ENCODE results near the gene LYRM7.

LYRM7 gene

DNA sequence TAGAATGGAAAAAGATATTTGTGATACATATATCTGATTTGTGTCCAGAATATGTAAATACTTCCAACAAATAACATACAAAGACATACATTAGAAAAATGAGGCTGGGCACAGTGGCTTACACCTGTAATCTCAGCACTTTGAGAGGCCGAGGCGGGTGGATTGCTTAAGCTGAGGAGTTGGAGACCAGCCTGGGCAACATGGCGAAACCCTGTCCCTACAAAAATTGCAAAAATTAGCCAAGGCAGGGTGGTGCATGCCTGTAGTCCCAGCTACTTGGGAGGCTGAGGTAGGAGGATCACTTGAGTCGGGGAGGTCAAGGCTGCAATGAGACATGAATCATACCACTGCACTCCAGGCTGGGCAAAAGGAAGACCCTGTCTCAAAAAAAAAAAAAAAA lies 47.0 kb downstream of the LYRM7 start:
- in situ Hi-C loops (cut with HindIII; ENCODE audit: low sequenced_read_pairs), result no loop called here

DNA sequence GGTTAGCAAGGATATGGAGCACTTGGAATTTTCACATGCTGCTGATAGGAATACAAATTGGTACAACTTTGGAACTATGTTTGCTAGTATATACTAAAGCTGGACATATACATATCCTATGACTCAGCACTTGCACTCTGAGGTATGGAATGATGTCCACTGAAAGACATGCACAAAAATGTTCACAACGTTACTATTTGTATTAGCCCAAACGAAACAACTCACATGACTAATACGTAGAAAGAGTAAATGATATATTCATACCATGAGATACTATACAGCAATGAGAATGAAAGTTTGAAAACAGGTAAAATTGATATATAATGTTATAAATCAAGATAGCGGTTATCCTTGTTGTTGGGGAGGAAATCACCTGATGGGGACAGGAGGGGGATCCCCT lies 47.6 kb downstream of the LYRM7 start:
- in situ Hi-C loops (cut with HindIII; ENCODE audit: low sequenced_read_pairs), result no loop called here

DNA sequence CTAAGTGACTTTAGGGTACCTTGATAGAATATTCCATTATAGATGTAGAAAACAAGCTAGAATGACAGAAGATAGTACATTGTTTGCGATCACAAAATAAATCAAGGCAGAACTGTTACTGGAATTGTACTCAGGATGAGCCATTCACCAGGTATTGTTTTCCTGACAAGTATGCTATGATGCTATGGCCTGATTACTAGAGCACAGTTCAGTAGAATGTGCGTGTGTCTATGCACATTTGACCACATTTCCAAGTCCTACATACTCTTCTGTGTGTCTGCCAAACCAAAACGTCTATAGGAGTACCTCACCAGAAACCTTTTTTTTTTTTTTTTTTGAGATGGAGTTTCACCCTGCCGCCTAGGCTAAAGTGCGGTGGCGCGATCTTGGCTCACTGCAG lies 49.8 kb downstream of the LYRM7 start:
- in situ Hi-C loops (cut with HindIII; ENCODE audit: low sequenced_read_pairs), result no loop called here

DNA sequence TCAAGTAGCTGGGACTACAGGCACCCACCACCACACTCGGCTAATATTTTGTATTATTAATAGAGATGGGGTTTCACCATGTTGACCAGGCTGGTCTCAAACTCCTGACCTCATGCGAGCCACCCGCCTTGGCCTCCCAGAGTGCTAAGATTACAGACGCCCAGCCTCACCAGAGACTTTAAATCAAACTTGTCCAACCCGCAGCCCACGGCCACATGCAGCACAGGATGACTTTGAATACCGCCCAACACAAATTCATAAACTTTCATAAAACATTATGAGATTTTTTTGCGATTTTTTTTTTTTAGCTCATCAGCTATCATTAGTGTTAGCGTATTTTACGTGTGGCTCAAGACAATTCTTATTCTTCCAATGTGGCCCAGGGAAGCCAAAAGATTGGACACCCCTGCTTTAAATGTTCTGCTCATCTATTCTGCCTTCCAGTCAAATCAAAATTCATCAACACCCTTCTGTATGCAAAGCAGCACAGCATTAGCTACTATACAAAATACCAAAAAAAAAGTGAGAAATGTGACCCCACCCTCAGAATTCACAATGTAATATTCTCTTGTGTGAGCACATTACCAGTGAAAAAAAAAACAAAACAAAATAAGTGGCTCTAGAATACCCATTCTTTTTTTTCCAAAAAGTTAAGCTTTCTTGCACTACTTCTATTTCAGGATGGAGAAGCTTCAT lies 50.4 kb downstream of the LYRM7 start:
- in situ Hi-C loops (cut with HindIII; ENCODE audit: low sequenced_read_pairs), result no loop called here

DNA sequence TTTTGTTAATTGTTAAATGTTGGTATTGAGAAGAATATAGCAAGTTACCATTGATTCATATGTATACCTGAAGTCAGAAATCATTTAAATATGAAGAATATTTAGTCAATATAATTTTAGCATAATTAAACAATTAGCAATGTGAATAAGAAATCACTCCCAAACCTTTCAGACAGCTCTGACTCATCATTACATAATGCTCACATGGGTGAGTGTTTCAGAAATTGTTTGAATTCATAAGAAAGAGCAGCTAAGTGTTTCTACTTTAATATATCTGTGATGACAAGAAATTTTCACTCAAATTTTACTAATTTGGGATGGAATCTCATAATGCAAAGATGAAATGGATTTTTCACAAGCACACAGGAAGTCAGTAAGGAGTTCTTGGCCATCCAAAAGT lies 51.1 kb downstream of the LYRM7 start:
- in situ Hi-C loops (cut with HindIII; ENCODE audit: low sequenced_read_pairs), result no loop called here

DNA sequence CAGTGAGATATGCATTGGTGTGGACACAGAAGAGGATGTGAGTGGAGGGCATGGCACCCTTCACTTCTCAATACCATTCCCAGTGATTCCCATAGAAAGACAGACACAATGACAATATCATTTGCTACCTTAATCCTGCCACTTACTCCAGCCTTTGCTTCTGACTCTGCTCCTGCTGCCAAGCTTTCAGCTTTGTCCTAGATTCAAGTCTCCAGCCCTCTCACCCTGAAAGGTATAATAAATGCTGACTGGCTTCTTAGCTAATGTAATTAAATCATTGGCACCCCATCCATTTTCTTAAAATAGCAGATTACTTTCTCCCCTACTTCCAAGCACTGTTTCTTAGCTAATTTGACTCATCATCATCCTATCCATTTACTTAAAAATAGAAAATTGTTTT lies 52.0 kb downstream of the LYRM7 start:
- in situ Hi-C loops (cut with HindIII; ENCODE audit: low sequenced_read_pairs), result no loop called here

DNA sequence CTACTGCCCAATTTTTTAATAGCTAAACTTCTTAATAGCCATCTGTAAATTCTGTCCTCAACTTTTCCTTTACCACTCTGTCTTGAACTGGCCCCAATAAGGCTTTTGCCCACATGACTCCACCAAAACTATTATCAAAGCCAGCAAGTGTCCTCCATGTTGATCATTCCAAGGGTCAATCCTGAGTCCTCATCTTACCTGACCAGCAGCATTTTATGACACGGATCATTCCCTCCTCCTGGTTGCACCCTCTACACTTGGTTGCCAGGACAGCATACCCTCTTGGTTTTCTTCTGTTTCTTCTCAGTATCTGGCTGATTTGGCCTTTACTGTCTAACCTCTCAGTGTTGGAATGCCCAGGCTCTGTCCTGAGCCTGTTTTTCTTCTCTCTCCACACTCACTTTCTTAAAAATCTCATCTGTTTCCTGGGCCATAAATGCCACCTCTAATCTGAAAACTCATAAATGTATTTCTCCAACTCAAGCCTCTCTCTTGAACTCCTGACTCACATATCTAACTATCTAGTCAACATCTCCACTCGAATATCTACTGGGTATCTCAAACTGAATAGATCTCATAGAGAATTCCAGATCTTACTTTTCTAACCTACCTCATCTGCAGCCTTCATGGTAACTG lies 53.1 kb downstream of the LYRM7 start:
- in situ Hi-C loops (cut with HindIII; ENCODE audit: low sequenced_read_pairs), result no loop called here

DNA sequence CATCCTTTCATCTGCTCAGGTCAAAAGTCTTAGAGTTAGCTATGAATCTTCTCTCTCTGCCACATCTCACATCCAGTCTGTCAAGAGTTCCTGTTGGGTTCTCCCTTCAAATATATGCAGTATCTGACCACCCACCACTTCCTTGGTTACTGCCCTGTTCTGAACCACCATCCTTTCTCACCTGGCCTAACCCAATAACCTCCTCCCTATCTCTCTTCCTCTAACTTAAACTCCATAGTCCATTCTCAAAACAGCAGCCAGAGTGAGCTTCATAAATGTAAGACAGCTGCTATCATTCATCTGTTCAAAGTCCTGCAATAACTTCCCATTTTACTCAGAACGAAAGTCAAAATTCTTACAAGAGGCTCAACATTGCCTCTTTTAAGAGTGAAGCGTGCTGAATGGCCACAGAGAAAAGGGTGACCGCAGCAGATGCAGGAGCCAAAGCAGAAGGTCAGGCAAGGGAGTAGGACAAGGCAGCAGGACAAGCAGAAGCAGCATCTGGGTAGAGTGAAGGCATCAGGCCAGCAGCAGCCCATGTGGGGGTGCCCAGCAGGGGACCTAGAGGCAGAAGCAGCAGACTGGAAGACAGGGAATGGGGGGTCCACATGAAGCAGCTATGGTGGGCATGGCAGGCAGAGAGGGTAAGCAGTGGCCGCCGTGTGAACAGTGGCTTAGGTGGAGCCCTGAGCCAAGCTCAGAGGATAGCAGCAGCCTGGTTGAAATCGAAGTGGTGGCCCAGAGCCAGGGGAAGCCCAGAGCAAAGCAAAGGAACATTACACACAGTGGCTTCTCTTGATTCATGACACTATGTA lies 53.9 kb downstream of the LYRM7 start:
- in situ Hi-C loops (cut with HindIII; ENCODE audit: low sequenced_read_pairs), result no loop called here

DNA sequence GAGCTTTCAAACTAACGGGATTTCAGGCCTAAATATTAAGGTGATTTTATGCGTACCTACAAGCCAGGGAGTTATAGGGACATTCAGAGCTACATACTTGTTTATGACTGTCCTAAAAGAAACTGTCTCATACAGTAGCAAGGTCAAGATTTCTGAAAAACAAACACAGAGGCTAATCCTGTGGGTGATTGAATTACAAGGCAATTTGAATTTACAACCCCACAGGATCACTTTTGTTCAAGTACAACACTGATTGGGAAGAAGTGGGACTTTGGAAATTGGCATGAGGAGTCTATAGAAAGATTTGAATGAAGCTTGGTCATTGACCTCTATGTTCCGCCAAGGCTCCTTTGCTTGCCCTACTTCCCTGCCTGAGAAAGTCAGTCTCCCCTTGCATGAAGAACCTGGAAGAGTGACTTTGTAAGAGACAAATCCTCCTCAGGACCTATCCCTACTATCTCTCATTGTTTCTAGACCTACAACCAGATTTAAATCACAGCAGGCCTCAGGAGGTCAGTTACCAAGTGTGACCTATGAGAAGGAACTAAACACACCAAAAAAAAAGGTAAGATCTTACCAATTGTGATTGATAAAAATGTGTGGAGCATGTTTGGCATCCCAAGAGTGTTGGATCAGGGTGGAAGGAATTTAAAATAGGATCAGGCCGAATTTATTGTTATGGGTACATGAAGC lies 54.7 kb downstream of the LYRM7 start:
- in situ Hi-C loops (cut with HindIII; ENCODE audit: low sequenced_read_pairs), result no loop called here

DNA sequence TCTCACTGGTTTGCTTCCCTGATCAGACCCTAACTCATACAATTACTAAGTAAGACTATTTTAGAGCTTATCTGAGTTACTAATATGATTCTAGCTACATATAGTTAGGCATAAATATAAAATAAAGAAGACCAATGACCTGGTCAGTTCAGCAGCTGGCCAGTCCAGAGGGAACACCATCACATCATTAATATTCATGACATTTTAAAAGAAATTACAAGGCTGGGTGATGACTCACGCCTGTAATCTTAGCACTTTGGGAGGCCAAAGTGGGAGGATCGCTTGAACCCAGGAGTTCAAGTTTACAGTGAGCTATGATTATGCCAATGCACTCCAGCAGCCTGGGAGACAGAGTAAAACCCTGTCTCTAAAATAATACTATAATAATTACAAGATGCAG lies 56.2 kb downstream of the LYRM7 start:
- in situ Hi-C loops (cut with HindIII; ENCODE audit: low sequenced_read_pairs), result no loop called here

DNA sequence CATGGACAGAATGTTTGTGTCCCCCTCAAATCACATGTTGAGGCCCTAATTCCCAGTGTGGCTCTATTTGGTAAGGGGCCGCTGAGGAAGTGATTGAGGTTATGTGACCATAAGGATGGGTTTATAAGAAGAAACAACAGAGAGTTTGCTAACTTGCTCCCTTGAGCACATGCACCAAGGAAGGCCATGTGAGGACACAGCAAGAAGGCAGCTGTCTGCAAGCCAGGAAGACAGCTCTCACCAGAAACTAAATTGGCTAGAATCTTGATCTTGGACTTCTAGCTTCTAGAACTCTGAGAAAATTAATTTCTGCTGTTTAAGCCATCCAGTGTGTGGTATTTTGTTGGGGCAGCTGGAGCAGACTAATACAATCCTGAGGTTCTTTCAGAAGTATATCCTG lies 57.9 kb downstream of the LYRM7 start:
- in situ Hi-C loops (cut with HindIII; ENCODE audit: low sequenced_read_pairs), result no loop called here

DNA sequence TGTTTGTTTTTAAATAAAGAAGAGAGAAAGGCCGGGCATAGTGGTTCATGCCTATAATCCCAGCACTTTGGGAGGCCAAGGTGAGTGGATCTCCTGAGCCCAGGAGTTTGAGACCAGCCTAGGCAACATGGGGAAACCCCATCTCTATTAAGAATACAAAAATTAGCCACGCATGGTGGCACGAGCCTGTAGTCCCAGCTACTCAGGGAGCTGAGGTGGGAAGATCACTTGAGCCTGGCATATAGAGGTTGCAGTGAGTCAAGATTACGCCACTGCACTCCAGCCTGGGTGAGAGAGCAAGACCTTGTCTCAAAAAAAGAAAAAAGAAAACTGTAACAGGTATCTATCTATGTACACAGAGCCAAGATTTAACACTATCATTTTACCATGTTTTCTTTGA lies 58.9 kb downstream of the LYRM7 start:
- in situ Hi-C loops (cut with HindIII; ENCODE audit: low sequenced_read_pairs), result no loop called here

DNA sequence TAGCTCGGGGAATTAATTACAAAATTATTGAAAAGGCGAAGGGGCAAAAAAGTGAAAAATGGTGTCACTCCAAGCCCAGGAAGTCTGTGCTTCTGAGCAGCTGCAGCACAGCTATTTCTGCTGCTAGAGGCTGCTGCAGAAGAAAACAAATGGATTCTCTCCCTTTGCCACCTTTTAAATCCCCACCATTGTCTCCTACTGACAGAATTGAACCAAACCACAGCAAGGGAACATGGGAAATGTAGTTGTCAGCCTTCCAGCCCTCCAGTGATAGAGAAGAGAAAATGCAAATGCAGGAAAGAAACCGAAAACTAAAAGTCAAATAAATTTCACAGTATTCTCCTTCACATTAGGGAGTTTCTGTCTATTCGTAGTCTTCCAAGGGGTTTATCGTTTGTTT lies 59.7 kb downstream of the LYRM7 start:
- in situ Hi-C loops (cut with HindIII; ENCODE audit: low sequenced_read_pairs), result no loop called here

DNA sequence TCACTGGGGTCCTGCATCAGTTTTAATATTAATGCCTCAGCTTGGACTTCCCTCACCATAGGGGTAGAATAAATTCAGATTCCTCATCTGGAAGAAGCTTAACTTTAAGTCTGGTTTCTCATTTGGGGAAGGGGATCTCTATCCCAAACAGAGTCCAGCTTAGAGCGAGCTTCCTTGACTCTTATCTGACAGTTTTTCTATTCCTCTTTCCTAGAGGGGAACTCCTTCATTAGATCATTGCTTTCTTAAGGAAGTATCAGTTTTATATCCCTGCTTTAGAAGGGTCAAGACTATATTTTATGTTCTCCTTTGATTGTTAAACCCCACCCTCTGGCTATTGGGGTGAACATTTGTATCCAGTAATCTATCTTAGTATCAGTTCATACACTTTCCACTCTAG lies 68.9 kb downstream of the LYRM7 start:
- in situ Hi-C loops (cut with HindIII; ENCODE audit: low sequenced_read_pairs), result no loop called here

DNA sequence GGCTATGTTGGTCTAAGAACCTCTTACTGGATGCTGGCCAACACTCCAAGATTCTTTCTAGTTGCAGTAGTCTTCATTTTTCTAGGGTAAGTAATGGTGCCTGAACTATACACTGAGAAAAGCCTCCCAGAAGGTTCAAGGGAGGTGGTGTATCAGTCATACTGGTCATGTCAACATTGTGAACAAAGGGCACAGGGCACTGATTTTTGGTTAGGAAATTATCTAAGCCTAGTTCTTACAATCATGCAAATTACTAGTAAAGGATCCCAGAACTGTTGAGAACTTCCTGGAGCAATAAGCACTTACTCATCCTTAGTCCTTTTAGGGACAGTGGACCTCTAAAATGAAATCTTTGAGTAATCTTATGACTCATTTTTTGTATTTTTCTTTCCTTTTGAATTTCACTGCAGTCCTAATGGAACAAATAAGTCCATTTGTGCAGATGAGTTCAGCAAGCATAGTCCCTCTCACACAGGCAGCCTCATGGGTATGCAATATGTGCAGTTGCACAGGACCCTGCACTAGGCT lies 72.0 kb downstream of the LYRM7 start:
- in situ Hi-C loops (cut with HindIII; ENCODE audit: low sequenced_read_pairs), result no loop called here

DNA sequence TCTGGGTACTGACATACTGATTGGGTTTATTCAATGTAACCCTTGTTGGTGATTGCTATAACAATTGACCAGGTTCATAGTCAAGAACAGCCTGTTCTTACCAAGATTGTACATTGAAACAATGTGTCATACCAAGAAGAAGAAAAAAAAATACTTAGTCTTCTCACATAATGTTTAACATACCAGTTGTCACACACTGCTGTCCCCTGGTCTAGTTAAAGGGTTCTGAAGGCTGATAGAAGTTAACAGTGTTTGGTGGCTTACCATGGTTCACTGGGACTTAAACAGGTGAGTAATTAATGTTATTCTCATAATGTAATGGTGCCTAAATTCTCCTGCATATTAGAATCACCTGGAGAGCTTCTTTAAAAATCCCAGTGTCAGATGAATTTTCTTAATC lies 74.6 kb downstream of the LYRM7 start:
- in situ Hi-C loops (cut with HindIII; ENCODE audit: low sequenced_read_pairs), result no loop called here

DNA sequence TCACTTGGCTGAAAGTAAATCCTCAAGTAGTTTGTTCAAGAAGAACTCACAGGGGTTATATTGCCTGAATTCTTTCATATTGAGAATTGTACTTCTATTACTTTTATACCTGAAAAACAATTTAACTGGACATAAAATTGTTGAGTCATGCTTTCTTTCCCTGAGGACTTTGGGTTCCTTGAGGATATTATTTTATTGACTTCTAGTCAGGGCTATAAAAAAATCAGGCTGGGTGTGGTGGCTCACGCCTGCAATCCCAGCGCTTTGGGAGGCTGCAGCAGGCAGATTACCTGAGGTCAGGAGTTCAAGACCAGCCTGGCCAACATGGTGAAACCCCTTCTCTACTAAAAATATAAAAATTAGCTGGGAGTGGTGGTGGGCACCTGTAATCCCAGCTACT lies 75.2 kb downstream of the LYRM7 start:
- in situ Hi-C loops (cut with HindIII; ENCODE audit: low sequenced_read_pairs), result no loop called here

DNA sequence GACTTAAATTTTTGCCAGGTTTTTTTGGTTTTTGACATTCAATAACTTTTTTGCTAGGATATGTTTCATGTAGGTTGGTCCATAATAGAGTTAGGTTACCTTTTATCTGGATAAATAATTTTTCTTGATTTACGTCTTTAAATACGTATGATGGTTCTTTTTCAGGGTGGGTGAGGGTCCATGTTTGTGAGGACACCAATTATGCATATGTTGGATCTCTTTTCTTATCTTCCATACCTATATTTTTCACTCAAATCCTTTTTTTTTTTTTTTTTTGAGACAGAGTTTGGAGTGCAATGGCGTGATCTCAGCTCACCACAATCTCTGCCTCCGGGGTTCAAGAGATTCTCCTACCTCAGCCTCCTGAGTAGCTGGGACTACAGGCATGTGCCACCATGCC lies 75.8 kb downstream of the LYRM7 start:
- in situ Hi-C loops (cut with HindIII; ENCODE audit: low sequenced_read_pairs), result no loop called here

DNA sequence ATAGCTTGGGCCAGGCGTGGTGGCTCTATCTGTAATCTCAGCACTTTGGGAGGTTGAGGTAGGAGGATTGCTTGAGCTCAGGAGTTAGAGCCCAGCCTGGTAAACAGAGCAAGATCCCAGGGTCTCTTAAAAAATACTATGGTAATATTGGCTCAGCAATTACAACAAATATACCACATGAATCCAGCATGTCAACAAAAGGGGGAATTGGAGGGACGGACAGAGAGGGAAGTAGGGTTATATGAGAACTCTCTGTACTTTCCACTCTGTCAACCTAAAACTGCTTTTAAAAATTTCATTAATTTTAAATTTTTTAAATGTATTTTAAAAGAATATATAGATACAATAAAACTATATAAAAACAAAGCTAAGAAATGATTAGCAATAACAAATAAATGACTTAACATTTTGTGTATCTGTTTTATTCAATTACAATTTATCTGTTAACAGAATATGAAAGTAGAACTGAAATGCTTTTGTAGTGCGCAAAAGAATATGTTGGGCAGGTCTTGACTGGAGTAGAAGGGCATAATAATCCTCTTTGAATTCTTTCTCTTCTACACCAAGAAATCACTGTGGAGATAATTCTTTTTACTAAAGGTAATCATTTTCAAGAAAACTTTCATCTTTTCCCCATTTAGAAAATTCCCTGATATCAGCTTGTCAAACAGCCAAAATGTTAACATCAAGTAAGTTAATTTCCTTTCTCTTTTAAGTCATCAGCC lies 80.2 kb downstream of the LYRM7 start:
- in situ Hi-C loops (cut with HindIII; ENCODE audit: low sequenced_read_pairs), result loop anchor here (25.0 kb wide), 1 partner anchor 161 kb away; no protein-coding TSS in a partner anchor

DNA sequence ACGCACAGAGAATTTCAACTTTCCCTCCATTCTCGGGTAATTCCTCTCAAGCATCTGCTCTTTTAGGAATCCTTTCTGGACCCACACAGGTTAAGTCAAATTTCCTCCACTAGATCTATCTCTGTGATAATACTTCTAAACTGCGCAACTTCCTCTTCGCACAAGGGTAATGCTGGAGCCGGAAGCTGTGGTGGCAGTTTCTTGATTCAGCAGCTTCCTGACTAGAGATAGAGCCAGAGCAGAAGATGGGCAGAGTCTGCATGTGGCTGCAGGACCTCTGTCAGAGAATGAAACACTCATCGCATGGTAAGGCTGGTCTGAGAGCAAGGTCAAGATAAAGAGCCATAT lies 82.1 kb downstream of the LYRM7 start:
- in situ Hi-C loops (cut with HindIII; ENCODE audit: low sequenced_read_pairs), result loop anchor here (25.0 kb wide), 1 partner anchor 160 kb away; no protein-coding TSS in a partner anchor

DNA sequence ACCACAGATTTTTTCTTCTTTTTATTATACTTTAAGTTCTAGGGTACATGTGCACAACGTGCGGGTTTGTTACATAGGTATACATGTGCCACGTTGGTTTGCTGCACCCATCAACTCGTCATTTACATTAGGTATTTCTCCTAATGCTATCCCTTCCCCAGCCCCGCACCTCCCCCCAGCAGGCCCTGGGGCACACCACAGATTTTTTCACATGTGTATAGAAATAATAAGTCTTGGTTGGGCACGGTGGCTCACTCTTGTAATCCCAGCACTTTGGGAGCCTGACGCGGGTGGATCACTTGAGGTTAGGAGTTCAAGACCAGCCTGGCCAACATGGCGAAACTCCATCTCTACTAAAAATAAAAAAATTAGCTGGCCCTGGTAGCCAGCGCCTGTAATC lies 83.3 kb downstream of the LYRM7 start:
- in situ Hi-C loops (cut with HindIII; ENCODE audit: low sequenced_read_pairs), result loop anchor here (25.0 kb wide), 1 partner anchor 158 kb away; no protein-coding TSS in a partner anchor
